HFFc6 (cell line): Measurements from ENCODE around the gene ATP6V0A4. TPM values are rescaled to one million over a fixed set of nuclear protein-coding genes. Genes with fewer than 3 reads are reported as not detected.

Experiments
- DNase-seq: peaks from one replicate; pipeline ENCODE4 v3.0.0-alpha.2; 2018
- H3K27ac Mint-ChIP-seq: 2 replicates; pipeline ENCODE4 v1.8.0; 2020; ENCODE audit warnings: mild to moderate bottlenecking, mixed read lengths
- H3K27me3 Mint-ChIP-seq: 2 replicates; pipeline ENCODE4 v1.8.0; 2021; ENCODE audit warnings: mild to moderate bottlenecking, moderate library complexity, mixed read lengths; ENCODE audit not compliant: insufficient read depth
- H3K36me3 Mint-ChIP-seq: 2 replicates; pipeline ENCODE4 v1.8.0; 2021; ENCODE audit warnings: low read depth, mixed read lengths
- H3K4me1 Mint-ChIP-seq: 2 replicates; pipeline ENCODE4 v1.8.0; 2020; ENCODE audit warnings: low read depth, mixed read lengths
- H3K4me3 Mint-ChIP-seq: 2 replicates; pipeline ENCODE4 v1.8.0; 2020; ENCODE audit warnings: mild to moderate bottlenecking, moderate library complexity, mixed read lengths
- H3K9me3 Mint-ChIP-seq: 2 replicates; pipeline ENCODE4 v1.8.0; 2020; ENCODE audit warnings: mild to moderate bottlenecking, mixed read lengths
- total RNA-seq, 6 experiments: library from RNA; stranded (reverse); fragmentation: NEBNext Ultra II Directional; extraction: Animal tissue kit (Norgen Biotek cat#: 25700); gene quantifications; 2 replicates in 1 of 6; 3 replicates in 5 of 6; pipeline ENCODE4 v1.2.3, GENCODE V29; 2021
- TF ChIP-seq, protein P1 (sequence below): fragments of 200-600 bp; sonication (generic); IDR thresholded peaks from 2 replicates; pipeline ENCODE4 v1.5.0; 2021; ENCODE audit warnings: antibody characterized with exemption, mild to moderate bottlenecking

The ATP6V0A4 gene
- total RNA-seq, 6 experiments from 2014 or later = 0.35 to 1.1 (median 0.60) TPM

DNA sequence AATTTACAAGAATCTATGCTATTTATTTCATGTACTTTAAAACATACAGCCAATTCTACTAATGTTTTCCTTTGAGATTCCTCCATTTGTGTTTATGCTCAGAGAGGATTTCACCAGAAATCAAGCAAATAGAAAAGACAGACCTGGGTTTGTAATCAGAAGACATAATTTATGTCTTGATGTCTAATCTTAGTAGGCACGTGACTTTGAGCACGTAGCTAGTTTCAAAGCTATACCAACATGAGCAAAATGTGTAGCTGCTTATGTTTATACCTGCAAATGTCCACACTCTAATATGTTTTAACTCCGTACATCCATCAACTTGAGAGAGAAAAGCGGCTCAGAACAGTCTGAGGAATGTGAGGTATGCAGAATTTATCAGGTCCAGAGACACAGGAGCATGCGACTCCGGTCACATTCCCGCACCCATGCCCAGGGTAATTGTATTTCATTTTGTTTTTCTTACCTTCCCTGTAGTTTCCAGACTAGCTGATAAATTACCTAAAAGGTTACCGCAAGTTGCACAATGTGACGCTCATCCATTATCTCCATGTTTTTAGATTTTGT, 136.8 kb downstream of the ATP6V0A4 start:
- TF ChIP-seq, protein P1, sequence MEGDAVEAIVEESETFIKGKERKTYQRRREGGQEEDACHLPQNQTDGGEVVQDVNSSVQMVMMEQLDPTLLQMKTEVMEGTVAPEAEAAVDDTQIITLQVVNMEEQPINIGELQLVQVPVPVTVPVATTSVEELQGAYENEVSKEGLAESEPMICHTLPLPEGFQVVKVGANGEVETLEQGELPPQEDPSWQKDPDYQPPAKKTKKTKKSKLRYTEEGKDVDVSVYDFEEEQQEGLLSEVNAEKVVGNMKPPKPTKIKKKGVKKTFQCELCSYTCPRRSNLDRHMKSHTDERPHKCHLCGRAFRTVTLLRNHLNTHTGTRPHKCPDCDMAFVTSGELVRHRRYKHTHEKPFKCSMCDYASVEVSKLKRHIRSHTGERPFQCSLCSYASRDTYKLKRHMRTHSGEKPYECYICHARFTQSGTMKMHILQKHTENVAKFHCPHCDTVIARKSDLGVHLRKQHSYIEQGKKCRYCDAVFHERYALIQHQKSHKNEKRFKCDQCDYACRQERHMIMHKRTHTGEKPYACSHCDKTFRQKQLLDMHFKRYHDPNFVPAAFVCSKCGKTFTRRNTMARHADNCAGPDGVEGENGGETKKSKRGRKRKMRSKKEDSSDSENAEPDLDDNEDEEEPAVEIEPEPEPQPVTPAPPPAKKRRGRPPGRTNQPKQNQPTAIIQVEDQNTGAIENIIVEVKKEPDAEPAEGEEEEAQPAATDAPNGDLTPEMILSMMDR = no peak
- Mint-ChIP-seq H3K4me3 (no peak overlapping the region), H3K36me3 (no peaks in the 10 kb centered on the region), H3K27ac (no peak overlapping the region), H3K27me3 (peaks cover 19% of the 10 kb centered on the region), H3K9me3 (no peaks in the 10 kb centered on the region), H3K4me1 (no peaks in the 10 kb centered on the region)
- DNase-seq = no peak

DNA sequence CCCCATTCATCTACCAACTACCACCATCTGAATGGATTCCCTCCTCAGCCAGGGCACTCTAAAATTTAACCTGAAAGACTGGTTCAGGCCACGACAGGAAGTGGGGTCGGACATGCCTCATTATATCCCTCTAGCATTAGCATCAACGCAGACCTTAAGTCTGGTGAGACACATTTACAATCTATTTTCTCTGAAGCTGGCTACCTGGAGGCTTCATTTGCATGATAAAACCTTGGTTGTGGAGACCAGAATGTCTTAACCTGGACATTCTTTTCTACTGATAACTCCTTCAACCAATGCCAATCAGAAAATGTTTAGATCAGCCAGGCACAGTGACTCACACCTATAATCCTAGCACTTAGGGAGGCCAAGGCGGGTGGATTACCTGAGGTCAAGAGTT, 139.1 kb downstream of the ATP6V0A4 start:
- Mint-ChIP-seq H3K36me3 (no peaks in the 10 kb centered on the region), H3K4me1 (no peaks in the 10 kb centered on the region), H3K27me3 (peaks cover 17% of the 10 kb centered on the region), H3K4me3 (no peak overlapping the region), H3K9me3 (no peaks in the 10 kb centered on the region; the same call in 1 of the 2 replicates), H3K27ac (no peak overlapping the region)
- DNase-seq = no peak
- TF ChIP-seq, protein P1 = no peak

DNA sequence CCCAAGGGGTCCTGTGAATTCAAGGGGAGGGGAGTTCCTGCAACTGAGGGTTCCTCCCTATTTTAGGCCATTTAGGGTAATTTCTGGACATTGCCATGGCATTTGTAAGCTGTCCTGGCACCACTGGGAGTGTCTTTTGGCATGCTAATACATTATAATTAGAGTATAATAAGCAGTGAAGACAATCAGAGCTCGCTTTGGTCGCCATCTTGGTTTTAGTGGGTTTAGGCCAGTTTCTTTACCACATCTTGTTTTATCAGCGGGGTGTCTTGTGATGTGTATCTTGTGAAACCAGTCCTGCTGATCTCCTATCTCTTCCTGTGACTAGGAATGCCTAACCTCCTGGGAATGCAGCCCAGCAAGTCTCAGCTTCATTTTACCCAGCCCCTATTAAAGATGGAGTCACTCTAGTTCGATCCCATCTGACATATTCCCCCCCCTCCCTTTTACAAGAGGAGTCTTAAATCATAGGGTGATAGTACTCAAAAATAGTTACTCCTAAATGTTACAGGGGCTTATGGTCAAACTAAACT, 140.1 kb downstream of the ATP6V0A4 start:
- Mint-ChIP-seq H3K27me3 (peaks cover 13% of the 10 kb centered on the region), H3K27ac (no peak overlapping the region), H3K4me1 (no peaks in the 10 kb centered on the region), H3K9me3 (peaks cover 4% of the 10 kb centered on the region), H3K36me3 (no peaks in the 10 kb centered on the region), H3K4me3 (no peak overlapping the region)
- DNase-seq = no peak
- TF ChIP-seq, protein P1 = no peak

DNA sequence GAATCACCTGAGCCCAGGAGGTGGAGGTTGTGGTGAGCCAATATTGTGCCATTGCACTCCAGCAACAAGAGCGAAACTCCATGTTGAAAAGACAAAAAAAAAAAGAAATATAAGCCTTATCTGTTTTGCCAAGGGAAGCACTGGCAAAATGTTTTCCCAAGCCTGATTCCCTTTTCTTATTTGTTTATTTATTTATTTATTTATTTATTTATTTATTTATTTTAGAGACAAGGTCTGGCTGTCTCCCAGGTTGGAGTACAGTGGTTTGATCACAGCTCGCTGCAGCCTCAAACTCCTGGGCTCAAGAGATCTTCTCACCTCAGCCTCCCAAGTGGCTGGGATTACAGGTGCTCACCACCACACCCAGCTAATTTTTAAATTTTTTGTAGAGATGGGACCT, 141.0 kb downstream of the ATP6V0A4 start:
- no peak overlapping the region for H3K4me3 Mint-ChIP-seq
- TF ChIP-seq, protein P1 = no peak

More for the DNA sequence above, 141.0 kb downstream of the ATP6V0A4 start:
- DNase-seq = no peak
- Mint-ChIP-seq H3K9me3 (peaks cover 8% of the 10 kb centered on the region), H3K27ac (no peak overlapping the region), H3K36me3 (no peaks in the 10 kb centered on the region), H3K27me3 (peaks cover 11% of the 10 kb centered on the region), H3K4me1 (no peaks in the 10 kb centered on the region)

Other genes starting within 250 kb of the ATP6V0A4 start
- gene SVOPL, start 96.8 kb downstream of the ATP6V0A4 start, total RNA-seq = not detected
- not detected for gene TMEM213, start 202 bp downstream of the ATP6V0A4 start, total RNA-seq
- gene KIAA1549, start 183.2 kb upstream of the ATP6V0A4 start, total RNA-seq = 10 to 100 TPM in 2 of 6 experiments, 1 to 10 TPM in 4; 7.0 to 13.3 (median 7.9) TPM
- gene ZC3HAV1L, start 237.8 kb upstream of the ATP6V0A4 start, total RNA-seq = 10 to 100 TPM in 4 of 6 experiments, 1 to 10 TPM in 2; 9.2 to 12.1 (median 10.3) TPM